ENCODE measurements around the gene RNF31.

RNF31 gene

GRCh38 chr14:24182110-24182882, 35.0 kb downstream of the RNF31 start:
- peak; percentile 53 for DNase-seq (ENCODE audit: low spot score)

GRCh38 chr14:24183014-24183481, 35.8 kb downstream of the RNF31 start:
- DNase-seq (ENCODE audit: low spot score) = peak; percentile 44

DNA sequence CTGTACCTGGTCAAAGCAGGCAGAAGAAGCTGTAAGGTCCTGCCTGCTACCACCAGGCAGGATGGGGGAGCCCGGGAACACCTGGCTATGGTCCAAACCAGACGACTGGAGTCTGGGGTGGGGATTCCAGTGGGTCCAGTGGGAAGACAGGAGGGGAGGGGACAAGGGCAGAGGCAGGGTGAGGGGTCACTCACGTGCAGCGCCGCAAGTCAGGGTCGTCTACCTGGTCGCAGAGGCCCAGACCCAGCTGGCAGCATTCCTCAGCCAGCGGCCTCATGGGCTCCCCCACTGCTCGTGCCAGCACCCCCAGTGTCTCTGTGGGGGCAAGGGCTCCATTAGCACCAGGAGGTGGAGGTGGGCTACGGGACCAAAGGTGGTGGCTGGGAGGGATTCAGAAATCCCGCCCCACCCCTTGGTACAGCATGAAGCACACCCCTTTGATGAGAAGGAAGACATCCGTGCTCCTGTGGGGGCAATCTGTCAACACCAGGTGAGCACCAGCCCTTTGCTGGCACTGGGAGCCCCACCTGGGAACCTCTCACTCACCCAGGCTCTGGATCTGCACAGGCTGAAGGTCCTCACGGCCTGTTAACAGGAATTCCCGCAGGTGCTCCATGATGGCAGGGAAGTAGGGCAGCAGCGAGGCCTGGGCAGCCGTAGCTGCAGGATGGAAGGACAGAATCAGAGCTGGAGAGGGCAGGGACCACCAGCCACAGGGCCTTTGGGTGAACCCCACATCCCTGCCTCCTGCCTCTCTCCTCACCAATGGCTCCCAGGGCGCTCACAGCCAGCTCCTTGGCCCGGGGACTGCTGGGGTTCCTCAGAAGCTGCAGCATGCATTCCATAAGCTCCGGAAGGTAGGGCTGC, 37.0 kb downstream of the RNF31 start:
- DNase-seq (ENCODE audit: low spot score) = peak; percentile 44

- DNase-seq (ENCODE audit: low spot score) = peak; percentile 59
Measured at GRCh38 chr14:24185026-24185425, 37.7 kb downstream of the RNF31 start.

DNA sequence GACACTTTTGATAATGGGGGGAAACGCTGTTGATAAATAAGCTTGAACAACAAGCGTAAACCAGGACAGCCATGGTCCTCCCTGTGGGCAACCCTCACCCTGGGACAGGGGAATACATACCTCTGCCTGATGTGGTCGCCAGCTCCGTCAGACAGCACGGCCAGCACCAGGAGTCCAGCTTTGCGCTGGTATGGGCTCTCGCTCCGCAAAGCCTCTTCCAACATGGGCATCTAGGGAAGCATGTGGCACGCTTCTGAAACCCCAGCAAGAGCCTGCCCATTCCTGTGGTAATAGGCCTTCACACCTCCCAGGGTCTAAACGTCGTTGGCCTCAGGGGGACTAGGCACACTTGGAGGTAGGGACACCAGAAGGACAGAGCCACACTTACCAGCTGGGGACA, 38.4 kb downstream of the RNF31 start:
- DNase-seq (ENCODE audit: low spot score) = no peak

DNA sequence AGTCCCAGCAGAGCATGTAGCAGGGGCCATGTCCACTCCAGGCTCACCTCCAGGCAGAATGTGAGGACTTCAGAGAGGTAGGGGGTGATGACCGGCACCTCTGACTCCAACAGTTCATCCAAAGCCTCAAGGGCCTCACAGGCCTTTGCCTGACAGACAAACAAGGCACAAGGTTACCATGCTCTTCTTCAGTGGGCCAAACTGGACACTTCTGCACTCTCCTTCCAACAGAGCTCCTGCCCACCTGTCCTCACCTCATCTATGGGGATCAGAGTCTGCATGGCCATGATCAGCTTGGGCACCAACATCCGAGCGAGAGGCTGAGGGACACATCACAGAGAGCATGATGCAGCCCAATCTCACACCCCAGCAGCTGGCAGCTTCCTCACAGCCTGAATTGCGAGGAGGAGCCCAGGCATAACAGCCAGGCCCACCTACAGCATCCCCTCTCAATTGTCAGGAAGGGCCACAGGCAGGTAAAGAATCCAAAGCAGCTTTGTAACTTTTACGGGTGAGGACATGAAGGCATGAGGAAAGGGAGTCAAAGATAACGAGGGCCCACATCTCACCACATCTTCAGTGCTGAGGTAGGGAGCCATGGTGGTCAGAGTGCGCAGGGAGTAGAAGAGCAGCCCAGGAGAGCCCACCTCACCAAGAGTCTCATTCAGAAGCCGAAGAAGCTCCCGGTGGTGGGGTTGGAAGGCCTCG, 39.7 kb downstream of the RNF31 start:
- DNase-seq (ENCODE audit: low spot score) = peak; percentile 55

DNA sequence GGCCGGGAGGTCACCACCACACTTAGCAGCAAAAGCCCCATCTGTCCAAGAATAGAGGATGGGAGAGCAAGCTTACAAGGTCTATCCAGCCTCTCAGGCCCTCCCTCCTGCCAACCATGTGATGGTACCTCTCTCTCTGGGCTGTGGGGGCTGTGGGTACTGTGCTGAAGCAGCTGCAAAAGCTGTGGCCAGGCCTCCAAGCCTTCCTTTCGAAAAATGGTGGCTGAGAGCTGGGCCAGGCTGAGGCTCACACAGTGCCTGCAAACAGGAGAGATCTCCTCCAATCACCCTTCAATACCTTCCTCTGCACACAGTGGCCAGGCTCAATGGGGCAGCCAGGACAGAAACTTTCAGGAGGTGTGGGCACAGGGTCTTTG, 40.2 kb downstream of the RNF31 start:
- no peak for DNase-seq (ENCODE audit: low spot score)

- DNase-seq (ENCODE audit: low spot score) = peak; percentile 95
Measured at GRCh38 chr14:24188251-24189058, 41.2 kb downstream of the RNF31 start, which contains the start of gene IPO4. Gene IPO4 (minus strand): TSS chr14:24188816. CDS start chr14:24188787, 29 bp downstream.

GRCh38 chr14:24189059-24189375, 41.7 kb downstream of the RNF31 start:
- no peak for DNase-seq (ENCODE audit: low spot score)

GRCh38 chr14:24189460-24189859, 42.2 kb downstream of the RNF31 start:
- no peak for DNase-seq (ENCODE audit: low spot score)

DNA sequence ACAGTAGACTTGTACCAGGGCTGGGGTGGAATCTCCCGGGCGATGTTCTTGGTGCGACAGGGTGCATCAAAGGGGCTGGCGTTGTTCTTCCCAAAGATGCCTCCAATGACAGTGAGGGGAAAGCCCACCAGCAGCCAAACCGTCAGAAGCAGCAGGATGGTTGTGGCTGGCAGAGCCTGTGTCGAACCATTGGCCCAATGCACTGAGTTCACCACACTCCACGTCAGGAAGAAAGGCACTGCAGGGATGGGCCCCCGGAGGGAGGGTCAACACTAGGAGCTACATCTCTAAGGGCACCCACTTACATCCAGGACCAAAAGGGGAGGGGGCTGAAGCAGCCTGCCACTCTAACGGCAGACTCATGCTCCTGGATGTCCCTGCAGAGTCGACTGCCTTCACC, 43.1 kb downstream of the RNF31 start:
- no peak for DNase-seq (ENCODE audit: low spot score)

DNA sequence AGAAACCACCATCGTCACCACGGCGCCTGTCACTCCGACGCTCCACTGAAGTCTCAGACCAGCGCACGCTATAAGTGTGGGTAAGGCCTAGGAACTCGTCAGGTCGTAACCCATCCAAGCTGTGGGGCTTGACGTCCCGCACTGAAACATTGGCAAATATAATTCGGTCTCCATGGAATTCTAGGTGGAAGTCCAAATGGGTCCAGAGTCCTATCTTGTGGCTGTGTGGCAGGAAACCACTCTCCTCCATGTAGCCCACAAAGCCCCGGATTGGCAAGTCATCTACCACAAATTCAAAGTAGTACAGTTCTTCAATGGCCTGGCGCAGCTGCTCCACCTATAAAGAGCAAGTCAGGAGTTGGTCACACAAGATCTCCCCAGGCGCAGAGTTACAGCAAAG, 45.6 kb downstream of the RNF31 start:
- DNase-seq (ENCODE audit: low spot score) = no peak

- DNase-seq (ENCODE audit: low spot score) = no peak
Measured at GRCh38 chr14:24194186-24194872, 47.0 kb downstream of the RNF31 start.

- DNase-seq (ENCODE audit: low spot score) = no peak
Measured at GRCh38 chr14:24194873-24195185, 47.5 kb downstream of the RNF31 start.

DNA sequence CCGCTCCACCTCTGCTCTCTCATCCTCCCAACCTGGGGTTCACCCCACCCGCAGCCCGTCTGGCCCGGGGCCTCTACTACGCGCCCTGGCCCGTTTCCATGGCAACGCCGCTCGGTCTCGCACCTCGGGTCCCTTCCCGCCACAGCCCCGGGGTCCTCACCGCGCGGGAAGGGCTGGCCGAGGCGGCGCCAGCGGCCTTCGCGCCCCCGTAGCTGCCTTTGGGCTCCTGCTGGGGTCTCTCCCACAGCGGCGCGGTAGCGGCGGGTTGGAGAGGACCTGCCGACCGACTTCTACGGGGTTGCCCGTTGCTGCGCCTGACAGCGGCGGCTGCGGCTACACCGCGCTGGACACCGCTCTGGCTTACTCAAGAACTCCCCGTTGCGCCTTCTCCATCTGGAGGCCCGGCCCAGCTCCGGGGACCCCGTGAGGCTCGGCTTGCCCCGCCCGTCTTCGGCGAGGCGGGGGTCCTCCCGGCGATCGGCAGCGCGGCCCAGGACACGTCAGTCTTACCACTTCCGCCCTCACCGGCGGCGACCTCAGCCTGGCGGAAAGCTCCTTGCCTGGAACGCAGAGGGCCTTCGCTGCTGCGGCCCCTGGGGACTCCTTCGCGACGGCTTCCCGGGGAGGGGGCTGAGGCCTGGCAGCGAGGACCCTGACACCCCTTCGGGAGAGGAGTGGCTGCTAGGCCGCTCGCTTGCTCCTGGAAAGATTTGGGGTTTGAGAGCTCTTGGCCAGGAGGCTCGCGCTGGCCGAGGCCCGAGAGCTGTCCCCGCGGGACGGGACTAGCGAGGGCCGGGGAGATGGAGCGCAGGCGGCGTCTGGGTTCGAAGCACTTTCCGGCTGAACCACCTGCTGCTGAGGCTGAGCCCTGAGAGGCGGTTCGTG, 48.1 kb downstream of the RNF31 start, which contains the start of gene TM9SF1:
TM9SF1 (minus strand) TSS at position 256 of the 885 bp plus-strand sequence. CDS start 422 bp downstream, outside the sequence.
- DNase-seq (ENCODE audit: low spot score) = peak; percentile 94

GRCh38 chr14:24196071-24197055, 49.1 kb downstream of the RNF31 start:
- no peak for DNase-seq (ENCODE audit: low spot score)

DNA sequence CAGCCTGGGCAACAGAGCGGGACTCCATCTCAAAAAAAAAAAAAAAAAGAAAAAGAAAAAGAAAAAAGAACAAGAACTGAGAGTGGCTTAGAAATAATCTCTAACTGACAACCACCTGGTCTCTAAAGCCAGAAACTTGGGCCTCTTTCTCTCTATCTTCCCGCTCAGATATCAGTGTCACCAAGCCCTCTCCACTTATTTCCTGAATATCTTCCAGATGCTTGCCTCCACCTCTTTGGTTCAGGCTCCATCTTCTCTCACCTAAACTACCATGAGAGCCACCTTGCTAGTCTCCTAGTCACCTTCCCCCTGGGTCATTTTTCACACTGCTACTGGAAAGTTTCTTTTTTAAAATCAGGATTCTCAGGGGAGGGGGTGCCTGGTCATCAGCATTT, 49.8 kb downstream of the RNF31 start:
- DNase-seq (ENCODE audit: low spot score) = no peak

DNA sequence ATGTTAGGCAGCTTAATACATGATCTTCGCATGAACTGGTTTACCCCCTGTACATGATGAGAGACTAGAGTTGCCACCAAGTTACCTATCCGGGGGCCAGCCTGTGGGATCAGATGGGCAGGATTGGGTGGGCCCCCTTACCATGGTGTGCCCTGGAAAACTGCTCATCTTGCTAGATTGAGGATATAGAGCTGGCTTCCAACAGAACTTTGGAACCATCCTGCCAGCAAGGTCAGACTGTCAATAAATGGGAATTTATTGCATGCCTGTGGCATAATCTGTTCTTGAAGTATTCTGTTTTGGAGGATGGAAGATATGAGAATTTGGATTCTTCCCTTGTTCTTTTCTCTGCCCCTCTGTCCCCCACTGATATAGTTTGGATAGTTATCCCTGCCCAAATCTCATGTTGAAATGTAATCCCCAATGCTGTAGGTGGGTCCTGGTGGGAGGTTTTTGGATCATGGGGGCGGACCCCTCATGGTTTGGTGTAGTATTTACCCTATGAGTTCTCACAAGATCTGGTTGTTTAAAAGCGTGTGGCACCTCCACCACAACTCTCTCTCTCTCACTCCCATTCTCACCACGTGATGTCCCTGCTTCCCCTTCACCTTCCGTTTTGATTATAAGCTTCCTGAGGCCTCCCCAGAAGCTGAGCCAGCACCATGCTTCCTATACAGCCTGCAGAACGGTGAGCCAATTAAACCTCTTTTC, 51.7 kb downstream of the RNF31 start:
- no peak for DNase-seq (ENCODE audit: low spot score)

Data from left forelimb (tissue), 1 donor.